HepG2 (cell line): ENCODE results near the gene P3H4. TPM values are rescaled to one million over a fixed set of nuclear protein-coding genes. Genes with fewer than 3 reads are reported as not detected.
A peak's percentile ranks its signal among the peaks of the same experiment; 100 is the strongest.

Experiments
- ARNT2 ChIP-seq: sonication (generic); formaldehyde crosslinking; IDR thresholded peaks from 2 replicates; pipeline ENCODE4 v1.8.0; 2022; ENCODE audit warnings: mild to moderate bottlenecking, low read depth, missing genetic modification reagents, moderate library complexity
- E2F5 ChIP-seq: sonication (generic); formaldehyde crosslinking; conservative IDR thresholded peaks from 2 replicates; pipeline ENCODE4 v1.4.0; 2020; ENCODE audit warnings: missing genetic modification reagents
- FOXK2 ChIP-seq: fragments of 450-650 bp; IDR thresholded peaks from 2 replicates; pipeline ENCODE4 v1.6.1; 2016
- HES4 ChIP-seq: sonication (generic); formaldehyde crosslinking; IDR thresholded peaks from 2 replicates; pipeline ENCODE4 v1.9.0; 2021; ENCODE audit warnings: mild to moderate bottlenecking, missing genetic modification reagents, borderline replicate concordance
- IRF9 ChIP-seq: sonication (generic); formaldehyde crosslinking; IDR thresholded peaks from 2 replicates; pipeline ENCODE4 v1.8.0; 2022; ENCODE audit warnings: missing genetic modification reagents, mild to moderate bottlenecking, borderline replicate concordance
- SAP130 ChIP-seq: IDR thresholded peaks from 2 replicates; pipeline ENCODE4 v1.6.1; 2016; ENCODE audit warnings: low read depth
- SRSF9 ChIP-seq: fragments of 200-400 bp; formaldehyde crosslinking; IDR thresholded peaks from 2 replicates; pipeline ENCODE4 v1.6.1; 2018; ENCODE audit warnings: borderline replicate concordance, mild to moderate bottlenecking, low read depth, low read length; ENCODE audit not compliant: insufficient read depth, poor library complexity, severe bottlenecking
- ZBTB39 ChIP-seq: sonication (generic); formaldehyde crosslinking; IDR thresholded peaks from 2 replicates; pipeline ENCODE4 v1.5.0; 2020; ENCODE audit warnings: missing genetic modification reagents
- ZKSCAN5 ChIP-seq: sonication (generic); formaldehyde crosslinking; IDR thresholded peaks from 2 replicates; pipeline ENCODE4 v1.5.1; 2020; ENCODE audit warnings: mild to moderate bottlenecking, missing genetic modification reagents
- ZNF180 ChIP-seq: sonication (generic); formaldehyde crosslinking; IDR thresholded peaks from 2 replicates; pipeline ENCODE4 v1.4.0; 2020; ENCODE audit warnings: low read depth, missing genetic modification reagents, borderline replicate concordance
- ZNF513 ChIP-seq: sonication (generic); formaldehyde crosslinking; conservative IDR thresholded peaks from 2 replicates; pipeline ENCODE4 v1.5.0; 2020; ENCODE audit warnings: missing genetic modification reagents
- ZNF550 ChIP-seq: sonication (generic); formaldehyde crosslinking; IDR thresholded peaks from 2 replicates; pipeline ENCODE4 v1.4.0; 2020; ENCODE audit warnings: mild to moderate bottlenecking, missing genetic modification reagents, borderline replicate concordance
- ZNF558 ChIP-seq: sonication (generic); formaldehyde crosslinking; IDR thresholded peaks from 2 replicates; pipeline ENCODE4 v1.9.0; 2022; ENCODE audit warnings: mild to moderate bottlenecking, missing genetic modification reagents, borderline replicate concordance
- ZNF615 ChIP-seq: sonication (generic); formaldehyde crosslinking; IDR thresholded peaks from 2 replicates; pipeline ENCODE4 v1.5.0; 2020; ENCODE audit warnings: mild to moderate bottlenecking, missing genetic modification reagents, borderline replicate concordance
- polyA plus RNA-seq, 8 experiments: library from polyadenylated mRNA; depleted of rRNA in 3 of 8; stranded (reverse) in 7 of 8; unstranded in 1 of 8; fragments of >200 nt; fragmentation: Illumina TruSeq in 4 of 8; extraction: Trizol in 4 of 8; gene quantifications; 2 replicates each; pipeline versions ENCODE4 v1.2.1 to v1.2.3, GENCODE V29; 2011 to 2016; ENCODE audit warnings: low read depth in 4 of 8, missing spikeins in 1 of 8, mixed read lengths in 1 of 8; ENCODE audit not compliant: insufficient read depth in 1 of 8
- total RNA-seq, 5 experiments: library from RNA; depleted of rRNA; stranded (reverse); fragments of >200 nt; fragmentation: Illumina TruSeq; extraction: Trizol; gene quantifications; 2 replicates each; pipeline ENCODE4 v1.2.3, GENCODE V29; 2016; ENCODE audit warnings: low read depth in 1 of 5
- TF ChIP-seq, protein P1 (sequence below): IDR thresholded peaks from 2 replicates; pipeline ENCODE4 v1.6.1; 2018; ENCODE audit warnings: missing genetic modification reagents, mild to moderate bottlenecking, missing compliant biosample characterization

The P3H4 gene
- total and polyA plus RNA-seq, 2 of the 13 experiments (the other 11 are each of a cell fraction or from before 2014, with no cell fraction given): 37.1 to 50.6 TPM

DNA sequence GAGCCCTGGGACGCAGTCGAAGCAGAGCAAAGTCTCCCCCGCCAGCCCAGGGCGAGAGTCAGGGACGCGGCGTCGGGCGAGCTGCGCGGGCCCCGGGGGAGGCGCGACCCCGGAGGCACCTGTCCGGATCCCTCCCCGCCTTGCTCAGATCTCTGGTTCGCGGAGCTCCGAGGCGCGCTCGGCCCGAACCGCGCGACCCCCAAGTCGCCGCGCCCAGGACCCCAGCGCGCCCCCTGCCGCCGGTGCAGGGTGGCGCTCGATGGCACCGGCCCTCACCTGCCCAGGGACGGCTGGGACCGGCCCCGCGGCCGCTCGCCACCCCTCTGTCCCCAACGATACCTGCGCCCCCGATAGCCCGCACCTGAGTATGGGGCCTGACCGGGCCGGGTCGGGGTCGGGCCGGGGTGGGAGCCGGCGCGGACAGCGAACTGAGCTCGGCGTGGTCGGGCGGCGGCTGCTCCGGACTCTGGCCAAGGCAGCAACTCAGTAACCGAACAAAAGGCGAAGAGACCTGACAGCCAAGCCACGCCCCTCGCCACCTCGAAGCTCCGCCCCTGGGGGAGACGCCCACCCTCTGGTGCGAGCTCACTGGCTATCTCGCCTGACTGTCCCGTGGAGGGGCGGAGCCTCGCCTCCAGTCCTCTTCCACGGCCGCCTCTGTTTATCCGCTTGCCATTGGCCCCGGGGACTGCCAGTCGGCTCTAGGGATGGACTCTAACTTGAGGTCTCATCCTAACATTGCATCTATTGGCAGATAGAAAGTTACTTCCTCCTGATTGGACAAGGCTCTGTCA is 25.3 kb downstream of the P3H4 start, which contains the start of gene JUP (continued):
- TF ChIP-seq ZNF558 (CRISPR knock-in tag): no peak; the same call in 1 of the 2 replicates
- TF ChIP-seq ZKSCAN5 (CRISPR knock-in tag): no peak
- no peak for TF ChIP-seq ZNF180 (CRISPR knock-in tag)
- no peak; the same call in 1 of the 2 replicates for TF ChIP-seq ZBTB39 (CRISPR knock-in tag)
- TF ChIP-seq, protein P1, sequence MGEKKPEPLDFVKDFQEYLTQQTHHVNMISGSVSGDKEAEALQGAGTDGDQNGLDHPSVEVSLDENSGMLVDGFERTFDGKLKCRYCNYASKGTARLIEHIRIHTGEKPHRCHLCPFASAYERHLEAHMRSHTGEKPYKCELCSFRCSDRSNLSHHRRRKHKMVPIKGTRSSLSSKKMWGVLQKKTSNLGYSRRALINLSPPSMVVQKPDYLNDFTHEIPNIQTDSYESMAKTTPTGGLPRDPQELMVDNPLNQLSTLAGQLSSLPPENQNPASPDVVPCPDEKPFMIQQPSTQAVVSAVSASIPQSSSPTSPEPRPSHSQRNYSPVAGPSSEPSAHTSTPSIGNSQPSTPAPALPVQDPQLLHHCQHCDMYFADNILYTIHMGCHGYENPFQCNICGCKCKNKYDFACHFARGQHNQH (CRISPR knock-in tag): peak; percentile 64; the same call in 1 of the 2 replicates
- TF ChIP-seq ZNF615 (CRISPR knock-in tag): no peak
- no peak for TF ChIP-seq E2F5
- TF ChIP-seq ZNF513 (CRISPR knock-in tag): peak; percentile 97; the same call in 1 of the 2 replicates
- no peak for TF ChIP-seq SRSF9
- peak; percentile 31; the same call in 1 of the 2 replicates for TF ChIP-seq HES4
- peak; percentile 54; the same call in 1 of the 2 replicates for TF ChIP-seq FOXK2
- TF ChIP-seq IRF9: no peak
- peak; percentile 98 for TF ChIP-seq ARNT2
- TF ChIP-seq ZNF550: no peak
- peak; percentile 93 for TF ChIP-seq SAP130 (CRISPR knock-in tag)
